GM21381 (cell line): Measurements from ENCODE around the gene MAOB.

Source experiments
- ATAC-seq: cut with Tn5 transposase; IDR thresholded peaks from one replicate; pipeline ENCODE4 v1.9.1; 2021; ENCODE audit warnings: mild to moderate bottlenecking, moderate library complexity; ENCODE audit not compliant: unreplicated experiment

MAOB gene

GRCh38 chrX:43718081-43718480, 164.2 kb downstream of the MAOB start:
- ATAC-seq: no peak

- ATAC-seq: no peak
Observed at GRCh38 chrX:43717161-43717560, 165.1 kb downstream of the MAOB start.

- ATAC-seq: no peak
Observed at GRCh38 chrX:43716696-43717095, 165.6 kb downstream of the MAOB start.
